ENCODE results near the gene YBEY.

- no peak for TF ChIP-seq ZFP41 (tag by site-specific recombination; IDR thresholded peaks at IDR 0.05; ENCODE audit: borderline replicate concordance)
- no peak for TF ChIP-seq ZNF624 (tag by site-specific recombination; IDR thresholded peaks at IDR 0.05)
- no peak for TF ChIP-seq ZNF132 (tag by site-specific recombination; IDR thresholded peaks at IDR 0.05; ENCODE audit: borderline replicate concordance)
- no peak for TF ChIP-seq CTCF (tag by site-specific recombination; IDR thresholded peaks at IDR 0.05)
- no peak for TF ChIP-seq ZNF660 (tag by site-specific recombination; IDR thresholded peaks at IDR 0.05)
- TF ChIP-seq ZNF785 (tag by site-specific recombination; IDR thresholded peaks at IDR 0.05) = no peak
- TF ChIP-seq ZNF76 (tag by site-specific recombination; IDR thresholded peaks at IDR 0.05; ENCODE audit: borderline replicate concordance, low read depth) = no peak
- no peak for TF ChIP-seq ZNF670 (tag by site-specific recombination; IDR thresholded peaks at IDR 0.05; ENCODE audit: low read depth)
- TF ChIP-seq ZNF701 (tag by site-specific recombination; IDR thresholded peaks at IDR 0.05) = no peak
These were observed 16.7 kb upstream of the YBEY start for GRCh38 chr21:46269466-46269865.
